Activated CD4-positive, alpha-beta memory T cell treated with anti-CD3 and anti-CD28 coated beads for 36 hours (primary cell): Measurements from ENCODE around the gene CDC42BPA. TPM values are rescaled to one million over a fixed set of nuclear protein-coding genes. Genes with fewer than 3 reads are reported as not detected.

Experiments used
- CTCF ChIA-PET: fragments of 350-600 bp; sonication (Branson Sonifier 250); formaldehyde crosslinking; loops from one replicate; lab custom pipeline; 2021; ENCODE audit warnings: antibody characterized with exemption, inconsistent platforms; lab: Charles Lee
- POLR2A ChIA-PET: fragments of 350-600 bp; sonication (Branson Sonifier 250); formaldehyde crosslinking; loops from one replicate; lab custom pipeline; 2021; ENCODE audit warnings: antibody characterized with exemption; lab: Charles Lee
- DNase-seq: peaks from one replicate; pipeline ENCODE4 v3.0.0-alpha.2; 2020
- H3K27ac Mint-ChIP-seq: one replicate; pipeline ENCODE4 v1.8.0; 2021; ENCODE audit warnings: mixed read lengths
- H3K27me3 Mint-ChIP-seq: one replicate; pipeline ENCODE4 v1.8.0; 2021; ENCODE audit warnings: mixed read lengths
- H3K36me3 Mint-ChIP-seq: one replicate; pipeline ENCODE4 v1.8.0; 2021; ENCODE audit warnings: mixed read lengths
- H3K4me1 Mint-ChIP-seq: one replicate; pipeline ENCODE4 v1.8.0; 2021; ENCODE audit warnings: low read depth, mixed read lengths
- H3K4me3 Mint-ChIP-seq: one replicate; pipeline ENCODE4 v1.8.0; 2021; ENCODE audit warnings: mild to moderate bottlenecking, mixed read lengths
- H3K9me3 Mint-ChIP-seq: one replicate; pipeline ENCODE4 v1.8.0; 2021; ENCODE audit warnings: mixed read lengths
- intact Hi-C: fragments of 100-400 bp; cut with micrococcal nuclease; formaldehyde crosslinking; loops from one replicate; pipeline ENCODE4 v1.15.1; 2023
- total RNA-seq, 2 experiments: library from RNA; stranded (reverse); gene quantifications; one replicate each; pipeline ENCODE4 v1.2.3, GENCODE V29; 2021

The CDC42BPA gene
- total RNA-seq, 2 experiments from 2014 or later: 2.1 to 3.1 TPM

DNA sequence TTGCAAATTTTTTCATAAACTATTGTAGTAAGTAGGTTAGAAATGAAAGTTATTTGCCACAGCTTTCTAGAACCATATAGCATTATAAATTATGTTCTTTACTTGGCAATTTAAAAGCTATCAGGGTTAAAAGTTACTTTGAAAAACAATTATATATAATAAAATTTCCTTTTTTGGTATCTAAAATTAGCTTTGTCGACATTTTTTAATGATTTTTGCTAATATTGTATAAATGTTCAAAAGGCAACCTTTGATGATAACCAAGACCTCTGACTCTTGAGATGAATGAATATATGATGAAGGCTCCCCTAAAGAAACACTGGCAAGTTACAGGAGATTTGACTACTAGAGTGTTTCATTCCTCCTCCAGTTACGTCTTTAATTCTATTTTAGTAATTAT lies 121.2 kb downstream of the CDC42BPA start:
- no peak overlapping the region for H3K4me3 Mint-ChIP-seq
- POLR2A ChIA-PET: no interaction called here
- H3K27me3 Mint-ChIP-seq: peaks cover 7% of the 10 kb centered on the region
- no peaks in the 10 kb centered on the region for H3K36me3 Mint-ChIP-seq
- H3K4me1 Mint-ChIP-seq: peaks cover 4% of the 10 kb centered on the region
- no peaks in the 10 kb centered on the region for H3K9me3 Mint-ChIP-seq
- CTCF ChIA-PET: no interaction called here
- DNase-seq: no peak
- intact Hi-C loops: no loop called here
- H3K27ac Mint-ChIP-seq: no peak overlapping the region

DNA sequence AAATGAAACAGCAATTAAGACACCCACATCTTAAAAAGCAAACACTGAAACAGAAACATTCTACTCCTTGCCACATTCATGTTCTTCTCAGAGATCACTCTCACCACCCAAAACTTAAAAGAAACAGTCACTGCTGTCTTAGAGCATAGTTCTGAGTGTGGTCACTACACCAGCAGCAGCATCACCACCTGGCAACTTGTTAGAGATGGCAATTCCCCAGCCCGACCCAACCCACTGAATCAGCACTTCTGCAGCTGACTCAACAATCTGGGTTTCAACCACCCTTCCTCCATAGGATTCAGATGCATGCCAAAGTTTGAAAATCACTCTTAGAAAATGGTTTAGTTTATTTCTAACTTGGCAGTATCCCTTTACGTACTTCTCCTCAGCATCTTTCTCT lies 126.1 kb downstream of the CDC42BPA start:
- H3K27ac Mint-ChIP-seq: no peak overlapping the region
- H3K4me3 Mint-ChIP-seq: no peak overlapping the region

DNA sequence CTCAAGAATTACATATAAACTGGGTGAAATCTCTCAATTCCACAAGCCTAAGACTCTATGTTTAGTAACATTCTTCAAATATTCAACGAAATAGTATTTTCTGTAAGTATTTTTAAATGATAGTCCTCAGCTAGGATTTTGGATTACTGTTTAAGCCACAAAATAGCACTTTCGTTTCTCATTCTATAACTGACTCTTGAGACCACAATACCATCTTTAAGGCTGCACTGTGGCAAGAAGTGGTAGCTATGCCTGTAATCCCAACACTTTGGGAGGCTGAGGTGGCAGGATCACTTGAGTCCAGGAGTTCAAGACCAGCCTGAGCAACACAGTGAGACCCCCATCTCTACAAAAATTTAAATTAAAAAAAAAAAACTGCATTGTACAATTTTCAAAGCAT lies 126.7 kb downstream of the CDC42BPA start:
- Mint-ChIP-seq H3K27ac (no peak overlapping the region), H3K4me1 (peaks cover 6% of the 10 kb centered on the region), H3K9me3 (no peaks in the 10 kb centered on the region), H3K4me3 (no peak overlapping the region), H3K36me3 (no peaks in the 10 kb centered on the region), H3K27me3 (peaks cover 22% of the 10 kb centered on the region)
- no peak for DNase-seq
- intact Hi-C loops: no loop called here
- CTCF ChIA-PET: no interaction called here
- POLR2A ChIA-PET: no interaction called here

More for the DNA sequence above, 126.1 kb downstream of the CDC42BPA start:
- ChIA-PET POLR2A (no interaction called here), CTCF (no interaction called here)
- no peaks in the 10 kb centered on the region for H3K9me3 Mint-ChIP-seq
- peak; percentile 73 for DNase-seq
- H3K27me3 Mint-ChIP-seq: peaks cover 19% of the 10 kb centered on the region
- H3K4me1 Mint-ChIP-seq: peaks cover 6% of the 10 kb centered on the region
- no peaks in the 10 kb centered on the region for H3K36me3 Mint-ChIP-seq
- intact Hi-C loops: no loop called here

DNA sequence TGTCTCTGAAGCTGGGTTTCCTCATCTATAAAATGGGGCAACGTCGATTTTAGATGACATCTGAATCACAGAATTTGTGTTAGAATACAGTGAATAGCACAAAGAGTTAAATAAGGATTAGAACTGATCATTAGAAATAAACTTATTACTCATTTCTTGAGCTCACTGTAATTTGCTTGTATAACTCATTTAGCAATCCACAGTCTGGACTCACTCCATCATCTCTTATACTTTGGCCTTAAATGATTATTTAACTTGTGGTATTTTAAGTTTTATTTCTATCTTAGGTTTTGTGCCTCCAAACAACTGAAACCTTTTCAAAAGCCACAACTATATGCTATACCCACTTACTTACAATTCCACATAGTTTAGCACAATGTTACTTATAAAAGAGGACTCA lies 128.0 kb downstream of the CDC42BPA start:
- no peaks in the 10 kb centered on the region for H3K9me3 Mint-ChIP-seq
- H3K4me1 Mint-ChIP-seq: peaks cover 6% of the 10 kb centered on the region
- intact Hi-C loops: no loop called here
- H3K27ac Mint-ChIP-seq: no peak overlapping the region
- ChIA-PET POLR2A (no interaction called here), CTCF (no interaction called here)
- no peaks in the 10 kb centered on the region for H3K36me3 Mint-ChIP-seq
- peaks cover 24% of the 10 kb centered on the region for H3K27me3 Mint-ChIP-seq
- DNase-seq: no peak
- no peak overlapping the region for H3K4me3 Mint-ChIP-seq

DNA sequence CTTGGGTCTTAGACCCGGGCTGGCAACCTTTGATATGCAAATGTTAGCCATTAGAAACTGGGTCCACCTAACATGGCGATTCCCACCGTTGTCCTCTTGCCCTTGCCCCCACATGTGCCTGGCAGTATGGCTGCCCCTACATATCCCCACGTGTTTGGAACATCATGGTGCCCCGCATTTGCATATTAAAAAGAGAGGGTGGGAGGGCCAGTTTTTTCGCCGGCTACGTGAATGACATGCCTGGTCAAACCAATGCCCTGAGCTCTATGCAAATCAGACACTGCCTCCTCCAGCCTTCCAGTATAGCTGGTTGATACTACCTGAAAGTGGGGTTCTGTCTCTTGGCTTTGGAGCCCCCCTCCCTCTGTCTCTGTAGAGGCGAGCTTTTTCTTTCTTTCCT lies 133.0 kb downstream of the CDC42BPA start:
- ChIA-PET POLR2A (no interaction called here), CTCF (no interaction called here)
- no peak overlapping the region for H3K4me3 Mint-ChIP-seq

DNA sequence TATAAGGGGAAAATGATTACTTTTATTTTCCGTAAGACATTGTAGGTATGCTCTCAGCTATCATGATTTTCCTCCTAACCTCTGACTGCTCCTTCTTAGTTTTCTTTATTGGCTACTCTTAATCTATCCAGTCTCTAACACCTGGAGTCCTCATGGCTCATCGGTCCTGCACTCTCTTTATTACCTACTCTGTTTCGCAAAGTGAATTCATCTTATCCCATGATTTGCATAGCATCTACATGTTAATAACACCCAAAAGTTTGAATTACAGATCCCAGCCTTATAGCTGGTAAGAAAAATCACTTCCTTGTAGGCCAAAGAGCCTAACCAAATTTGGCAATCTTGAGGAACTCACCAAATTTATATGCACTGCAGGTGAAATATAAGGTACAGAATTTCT lies 136.3 kb downstream of the CDC42BPA start:
- no peak overlapping the region for H3K4me3 Mint-ChIP-seq
- POLR2A ChIA-PET: no interaction called here
- H3K36me3 Mint-ChIP-seq: no peaks in the 10 kb centered on the region
- H3K27me3 Mint-ChIP-seq: peaks cover 14% of the 10 kb centered on the region
- H3K4me1 Mint-ChIP-seq: no peaks in the 10 kb centered on the region
- no peaks in the 10 kb centered on the region for H3K9me3 Mint-ChIP-seq
- intact Hi-C loops: no loop called here
- no peak overlapping the region for H3K27ac Mint-ChIP-seq
- DNase-seq: no peak
- CTCF ChIA-PET: no interaction called here

More for the DNA sequence above, 133.0 kb downstream of the CDC42BPA start:
- intact Hi-C loops: no loop called here
- H3K36me3 Mint-ChIP-seq: no peaks in the 10 kb centered on the region
- no peak overlapping the region for H3K27ac Mint-ChIP-seq
- DNase-seq: no peak
- no peaks in the 10 kb centered on the region for H3K4me1 Mint-ChIP-seq
- no peaks in the 10 kb centered on the region for H3K9me3 Mint-ChIP-seq
- H3K27me3 Mint-ChIP-seq: peaks cover 20% of the 10 kb centered on the region

DNA sequence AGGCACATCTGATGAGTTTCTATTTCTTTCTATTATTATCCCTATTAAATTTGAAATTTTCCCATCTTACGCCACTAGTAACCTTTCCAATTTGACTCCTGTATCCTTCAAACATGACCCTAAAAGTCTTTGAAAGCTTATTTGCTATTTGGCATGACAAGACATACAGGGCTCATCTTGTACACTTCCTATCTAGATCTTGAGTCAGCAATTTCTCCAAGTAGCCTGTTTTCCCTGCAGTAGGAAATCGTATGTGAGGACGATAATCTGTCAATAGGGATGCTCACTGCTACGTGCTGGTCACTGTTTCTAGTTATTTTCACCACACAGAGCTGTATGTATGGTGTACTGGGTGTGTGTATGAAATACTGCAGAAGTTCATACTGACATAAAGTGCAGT lies 142.7 kb downstream of the CDC42BPA start:
- Mint-ChIP-seq H3K9me3 (no peaks in the 10 kb centered on the region), H3K27me3 (peaks cover 9% of the 10 kb centered on the region), H3K27ac (no peak overlapping the region), H3K4me3 (no peak overlapping the region), H3K4me1 (no peaks in the 10 kb centered on the region), H3K36me3 (no peaks in the 10 kb centered on the region)
- DNase-seq: no peak
- CTCF ChIA-PET: no interaction called here
- POLR2A ChIA-PET: no interaction called here
- intact Hi-C loops: no loop called here

DNA sequence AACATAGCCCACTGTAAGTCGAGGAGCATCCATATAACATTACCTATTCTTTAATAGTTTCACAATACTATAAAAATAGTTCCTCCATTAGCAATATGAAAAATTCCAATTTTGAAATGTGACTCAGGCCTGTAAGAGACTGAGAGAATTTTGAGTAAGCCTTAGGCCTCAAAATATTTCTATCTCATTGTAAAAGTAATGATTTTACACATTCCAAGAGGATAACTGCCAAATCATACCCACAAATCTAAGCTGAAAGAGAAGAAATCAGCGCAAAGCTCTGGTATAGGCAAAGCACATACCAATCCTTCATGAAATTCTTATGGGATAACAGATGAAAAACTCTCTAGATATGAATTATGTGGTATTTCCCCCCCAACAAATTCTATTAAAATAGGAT lies 144.1 kb downstream of the CDC42BPA start:
- no peaks in the 10 kb centered on the region for H3K9me3 Mint-ChIP-seq
- intact Hi-C loops: no loop called here
- H3K4me3 Mint-ChIP-seq: no peak overlapping the region
- POLR2A ChIA-PET: no interaction called here
- no peak for DNase-seq
- no peak overlapping the region for H3K27ac Mint-ChIP-seq
- CTCF ChIA-PET: no interaction called here
- H3K36me3 Mint-ChIP-seq: no peaks in the 10 kb centered on the region
- peaks cover 15% of the 10 kb centered on the region for H3K27me3 Mint-ChIP-seq
- no peaks in the 10 kb centered on the region for H3K4me1 Mint-ChIP-seq

DNA sequence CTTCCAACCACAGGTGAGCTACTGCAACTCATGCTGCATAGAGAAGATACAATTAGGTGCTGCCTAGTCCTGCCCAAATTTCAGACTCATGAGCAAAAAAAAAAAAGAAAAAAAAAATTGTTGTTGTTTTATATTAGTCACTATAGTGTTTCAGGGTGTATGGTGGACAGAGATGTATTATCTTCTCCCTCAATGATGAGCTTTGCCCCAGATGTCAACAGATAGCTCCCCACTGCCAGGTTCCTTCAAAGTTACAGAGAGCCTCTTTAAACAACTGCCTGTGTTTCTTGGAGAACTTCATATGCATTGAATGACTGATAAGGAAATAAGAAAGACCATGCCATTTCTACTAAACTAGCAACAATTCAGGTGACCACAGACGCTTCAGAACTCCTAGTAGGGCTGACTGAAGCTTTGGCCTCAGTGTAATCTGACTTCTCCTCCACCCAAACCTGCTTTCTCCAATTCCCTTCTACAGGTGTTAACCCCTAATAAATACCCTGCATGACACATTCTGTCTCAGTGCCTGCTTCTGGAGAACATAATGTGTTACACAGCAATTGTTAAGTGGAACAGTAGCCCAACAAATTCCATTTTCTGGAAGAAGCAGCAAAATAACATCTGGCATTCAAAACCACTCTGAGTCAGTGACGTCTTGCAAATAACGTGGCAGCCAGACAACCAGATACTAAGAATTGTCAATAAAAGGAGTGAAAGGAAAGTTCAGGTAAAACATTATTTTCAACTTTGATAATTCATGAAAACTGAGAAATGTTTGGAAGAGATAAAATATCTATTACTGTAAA lies 147.7 kb downstream of the CDC42BPA start:
- Mint-ChIP-seq H3K36me3 (no peaks in the 10 kb centered on the region), H3K4me3 (no peak overlapping the region), H3K27ac (no peak overlapping the region), H3K9me3 (no peaks in the 10 kb centered on the region), H3K4me1 (no peaks in the 10 kb centered on the region), H3K27me3 (peaks cover 14% of the 10 kb centered on the region)
- intact Hi-C loops: no loop called here
- no peak for DNase-seq
- POLR2A ChIA-PET: no interaction called here
- CTCF ChIA-PET: no interaction called here

DNA sequence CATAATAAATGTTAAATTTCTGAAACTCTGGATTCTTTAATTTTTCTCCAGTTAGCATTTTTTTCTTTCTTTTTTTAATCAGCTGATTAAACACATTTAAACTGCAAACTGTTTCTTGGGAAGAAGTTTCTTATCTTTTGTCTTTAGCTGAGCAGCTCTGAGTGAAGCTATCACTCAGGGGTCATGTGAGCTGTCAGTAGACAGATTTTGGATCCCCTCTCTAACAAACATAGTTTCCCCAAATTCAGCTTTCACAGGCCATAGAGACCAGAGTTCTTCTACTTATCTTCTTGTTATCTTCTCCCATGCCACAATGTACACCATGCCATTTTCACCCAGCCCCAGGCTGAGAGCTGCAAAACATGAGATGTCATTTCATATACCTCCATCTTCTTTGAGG lies 148.9 kb downstream of the CDC42BPA start:
- no peaks in the 10 kb centered on the region for H3K36me3 Mint-ChIP-seq
- peaks cover 14% of the 10 kb centered on the region for H3K27me3 Mint-ChIP-seq
- H3K9me3 Mint-ChIP-seq: no peaks in the 10 kb centered on the region
- no peak overlapping the region for H3K27ac Mint-ChIP-seq
- H3K4me1 Mint-ChIP-seq: no peaks in the 10 kb centered on the region
- DNase-seq: no peak
- no peak overlapping the region for H3K4me3 Mint-ChIP-seq
- intact Hi-C loops: no loop called here
- POLR2A ChIA-PET: no interaction called here
- CTCF ChIA-PET: no interaction called here

DNA sequence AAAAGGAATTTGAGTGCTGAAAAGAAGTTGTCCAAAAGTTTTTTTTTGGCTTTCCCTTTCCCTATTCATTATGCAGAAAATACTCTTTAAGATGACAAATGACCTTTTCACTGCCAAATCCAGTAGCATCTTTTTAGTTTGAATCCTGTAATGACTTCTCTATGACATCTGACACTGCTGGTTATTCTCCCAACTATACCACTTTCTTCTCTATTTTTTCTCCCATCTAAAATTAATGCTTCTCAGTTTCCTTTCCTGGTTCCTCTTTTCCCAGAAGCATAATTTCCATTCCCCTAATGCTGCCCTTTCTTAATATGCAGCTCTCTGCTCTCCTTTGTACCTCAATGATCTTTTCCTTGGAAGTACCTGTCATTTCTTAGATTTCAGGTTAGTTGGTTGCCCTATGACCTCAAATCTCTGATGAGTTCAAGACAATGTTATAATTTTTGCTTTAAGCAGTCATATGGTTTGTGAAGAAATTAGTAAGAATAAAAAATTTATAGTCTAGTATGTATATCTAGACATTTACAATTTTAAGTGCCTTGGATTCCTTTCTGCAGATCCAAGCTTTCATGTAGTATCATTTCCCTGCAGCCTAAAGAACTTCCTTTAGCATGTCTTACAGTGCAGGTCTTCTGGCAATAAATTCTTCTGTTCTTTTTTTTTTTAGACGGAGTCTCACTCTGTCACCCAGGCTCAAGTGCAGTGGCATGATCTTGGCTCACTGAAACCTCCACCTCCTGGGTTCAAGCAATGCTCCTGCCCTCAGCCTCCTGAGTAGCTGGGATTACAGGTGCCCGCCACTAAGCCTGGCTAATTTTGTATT lies 150.8 kb downstream of the CDC42BPA start:
- Mint-ChIP-seq H3K27me3 (peaks cover 18% of the 10 kb centered on the region), H3K4me1 (no peaks in the 10 kb centered on the region), H3K9me3 (no peaks in the 10 kb centered on the region), H3K36me3 (no peaks in the 10 kb centered on the region), H3K4me3 (no peak overlapping the region), H3K27ac (no peak overlapping the region)
- ChIA-PET POLR2A (no interaction called here), CTCF (no interaction called here)
- intact Hi-C loops: no loop called here
- DNase-seq: no peak

DNA sequence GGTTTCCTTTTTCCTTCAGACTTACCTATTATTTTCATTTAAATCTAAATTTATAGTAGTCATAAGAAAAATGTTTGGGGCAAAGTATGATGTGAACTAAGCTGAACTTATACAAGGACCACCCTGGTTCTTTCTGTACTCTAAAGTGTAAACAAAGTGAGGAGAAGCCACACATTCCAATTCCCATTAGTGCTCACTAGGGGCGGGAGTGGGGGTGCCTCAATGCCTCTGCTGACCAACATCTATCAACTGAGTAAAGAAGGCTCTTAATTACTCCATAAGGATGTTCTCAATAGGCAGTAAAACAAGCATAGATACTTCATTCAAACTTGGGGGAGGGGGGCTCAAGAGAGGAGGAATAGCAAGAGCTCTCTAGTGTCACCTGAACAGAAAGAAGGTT lies 151.7 kb downstream of the CDC42BPA start:
- H3K27me3 Mint-ChIP-seq: peaks cover 14% of the 10 kb centered on the region
- H3K27ac Mint-ChIP-seq: no peak overlapping the region
- intact Hi-C loops: no loop called here
- H3K4me1 Mint-ChIP-seq: no peaks in the 10 kb centered on the region
- CTCF ChIA-PET: no interaction called here
- H3K9me3 Mint-ChIP-seq: no peaks in the 10 kb centered on the region
- no peaks in the 10 kb centered on the region for H3K36me3 Mint-ChIP-seq
- DNase-seq: no peak
- H3K4me3 Mint-ChIP-seq: no peak overlapping the region
- POLR2A ChIA-PET: no interaction called here
